GM06990 (cell line): ENCODE data around the gene COL27A1.

Experiments
- DNase-seq: peaks from one replicate; pipeline ENCODE4 v3.0.0-alpha.2; 2011; ENCODE audit not compliant: insufficient read length; ENCODE audit errors: extremely low read depth
- H3K27me3 ChIP-seq: replicated peaks from 2 replicates; pipeline ENCODE4 v1.6.0; 2011; ENCODE audit warnings: low read length; ENCODE audit not compliant: control insufficient read depth, insufficient read depth
- H3K36me3 ChIP-seq: 2 replicates; pipeline ENCODE4 v1.5.1; 2011; ENCODE audit warnings: low read length; ENCODE audit not compliant: control insufficient read depth, insufficient read depth
- H3K4me3 ChIP-seq: replicated peaks from 2 replicates; pipeline ENCODE4 v1.5.1; 2011; ENCODE audit warnings: low read depth, mild to moderate bottlenecking, control low read depth, low read length
- CTCF ChIP-seq: IDR thresholded peaks from 2 replicates; pipeline ENCODE4 v1.5.1; 2011; ENCODE audit warnings: low read length, control low read depth, mild to moderate bottlenecking, inconsistent platforms; ENCODE audit not compliant: insufficient read depth, poor library complexity, severe bottlenecking

Gene COL27A1

GRCh38 chr9:114238891-114239875 lies 83.8 kb downstream of the COL27A1 start:
- DNase-seq, result no peak
- peak; percentile 23 for TF ChIP-seq CTCF
- H3K4me3 ChIP-seq, result no peak overlapping the region
- peaks cover 2% of the 10 kb centered on the region; the same call in 1 of the 2 replicates for H3K27me3 ChIP-seq
- no peaks in the 10 kb centered on the region for H3K36me3 ChIP-seq

GRCh38 chr9:114240216-114240615 lies 84.9 kb downstream of the COL27A1 start:
- Histone ChIP-seq H3K4me3 (no peak overlapping the region), H3K27me3 (peaks cover 2% of the 10 kb centered on the region; the same call in 1 of the 2 replicates), H3K36me3 (no peaks in the 10 kb centered on the region)
- TF ChIP-seq CTCF, result no peak
- DNase-seq, result no peak

GRCh38 chr9:114240647-114241558 lies 85.6 kb downstream of the COL27A1 start:
- DNase-seq, result no peak
- H3K36me3 ChIP-seq, result no peaks in the 10 kb centered on the region

GRCh38 chr9:114242837-114243236 lies 87.5 kb downstream of the COL27A1 start:
- Histone ChIP-seq H3K36me3 (no peaks in the 10 kb centered on the region), H3K27me3 (no peaks in the 10 kb centered on the region; the same call in 1 of the 2 replicates), H3K4me3 (no peak overlapping the region)
- no peak for TF ChIP-seq CTCF
- DNase-seq, result no peak

More at GRCh38 chr9:114240647-114241558, 85.6 kb downstream of the COL27A1 start:
- peaks cover 2% of the 10 kb centered on the region; the same call in 1 of the 2 replicates for H3K27me3 ChIP-seq
- H3K4me3 ChIP-seq, result no peak overlapping the region
- no peak for TF ChIP-seq CTCF

DNA sequence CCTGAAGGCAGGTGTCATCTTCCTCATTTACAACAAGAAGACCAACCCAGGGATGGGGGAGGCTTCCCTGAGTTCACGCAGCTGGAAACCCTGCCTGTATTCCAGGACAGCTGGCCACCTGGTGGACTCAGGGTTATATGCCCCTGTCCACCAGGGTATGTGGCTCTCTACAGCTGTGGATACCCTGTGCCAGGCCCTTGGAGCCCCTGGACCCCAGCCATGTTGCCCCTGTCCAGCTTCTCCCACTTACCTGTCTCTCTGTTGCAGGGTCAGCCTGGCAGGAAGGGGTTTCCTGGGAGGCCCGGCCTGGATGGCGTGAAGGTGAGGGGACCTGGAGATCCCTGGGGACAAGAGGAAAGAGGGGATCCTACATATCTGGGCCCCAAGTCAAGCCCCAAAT lies 87.9 kb downstream of the COL27A1 start:
- no peak for DNase-seq
- Histone ChIP-seq H3K27me3 (no peaks in the 10 kb centered on the region; the same call in 1 of the 2 replicates), H3K36me3 (no peaks in the 10 kb centered on the region), H3K4me3 (no peak overlapping the region)
- TF ChIP-seq CTCF, result no peak
